IMR-90 (cell line): Measurements from ENCODE around the gene VIPR2.

Experiments
- BHLHE40 ChIP-seq: fragments of 150-350 bp; IDR thresholded peaks from 2 replicates; pipeline ENCODE4 v1.6.1; 2016; ENCODE audit warnings: mild to moderate bottlenecking, low read depth, low read length
- CEBPB ChIP-seq: IDR thresholded peaks from 2 replicates; pipeline ENCODE4 v1.6.1; 2012; ENCODE audit warnings: low read depth, low read length, improper control_type of control experiment
- CTCF ChIP-seq: conservative IDR thresholded peaks from 2 replicates; pipeline ENCODE4 v1.5.1; 2012; ENCODE audit warnings: mild to moderate bottlenecking, low read depth, low read length, improper control_type of control experiment
- FOS ChIP-seq: fragments of 150-350 bp; IDR thresholded peaks from 2 replicates; pipeline ENCODE4 v1.6.1; 2016; ENCODE audit warnings: low read depth, low read length
- MAZ ChIP-seq: IDR thresholded peaks from 2 replicates; pipeline ENCODE4 v1.6.1; 2012; ENCODE audit warnings: low read depth, mild to moderate bottlenecking, low read length, improper control_type of control experiment, moderate library complexity, borderline replicate concordance
- NFE2L2 ChIP-seq: fragments of 150-350 bp; IDR thresholded peaks from 2 replicates; pipeline ENCODE4 v1.6.1; 2016; ENCODE audit warnings: low read depth, mild to moderate bottlenecking, low read length
- POLR2A ChIP-seq: IDR thresholded peaks from 2 replicates; pipeline ENCODE4 v1.6.1; 2012; ENCODE audit warnings: mild to moderate bottlenecking, low read depth, low read length
- RAD21 ChIP-seq: IDR thresholded peaks from 2 replicates; pipeline ENCODE4 v1.6.1; 2012; ENCODE audit warnings: low read length, improper control_type of control experiment

GRCh38 chr7:159042581-159043101, 102.0 kb downstream of the VIPR2 start:
- TF ChIP-seq CTCF (no peak), POLR2A (no peak), MAZ (no peak), RAD21 (no peak), FOS (no peak), BHLHE40 (no peak), CEBPB (no peak), NFE2L2 (no peak)
